GM20000 (cell line): ENCODE results near the gene CBX4.

ENCODE experiments used
- DNase-seq: peaks from one replicate; pipeline ENCODE4 v3.0.0; 2012; ENCODE audit warnings: low spot score
- CTCF ChIP-seq: IDR thresholded peaks from 2 replicates; pipeline ENCODE4 v1.5.1; 2012; ENCODE audit warnings: mild to moderate bottlenecking, control low read depth; ENCODE audit errors: extremely low read depth, missing control alignments

The CBX4 gene

GRCh38 chr17:79835470-79835899, 3.8 kb downstream of the CBX4 start:
- no peak for TF ChIP-seq CTCF
- no peak for DNase-seq

DNA sequence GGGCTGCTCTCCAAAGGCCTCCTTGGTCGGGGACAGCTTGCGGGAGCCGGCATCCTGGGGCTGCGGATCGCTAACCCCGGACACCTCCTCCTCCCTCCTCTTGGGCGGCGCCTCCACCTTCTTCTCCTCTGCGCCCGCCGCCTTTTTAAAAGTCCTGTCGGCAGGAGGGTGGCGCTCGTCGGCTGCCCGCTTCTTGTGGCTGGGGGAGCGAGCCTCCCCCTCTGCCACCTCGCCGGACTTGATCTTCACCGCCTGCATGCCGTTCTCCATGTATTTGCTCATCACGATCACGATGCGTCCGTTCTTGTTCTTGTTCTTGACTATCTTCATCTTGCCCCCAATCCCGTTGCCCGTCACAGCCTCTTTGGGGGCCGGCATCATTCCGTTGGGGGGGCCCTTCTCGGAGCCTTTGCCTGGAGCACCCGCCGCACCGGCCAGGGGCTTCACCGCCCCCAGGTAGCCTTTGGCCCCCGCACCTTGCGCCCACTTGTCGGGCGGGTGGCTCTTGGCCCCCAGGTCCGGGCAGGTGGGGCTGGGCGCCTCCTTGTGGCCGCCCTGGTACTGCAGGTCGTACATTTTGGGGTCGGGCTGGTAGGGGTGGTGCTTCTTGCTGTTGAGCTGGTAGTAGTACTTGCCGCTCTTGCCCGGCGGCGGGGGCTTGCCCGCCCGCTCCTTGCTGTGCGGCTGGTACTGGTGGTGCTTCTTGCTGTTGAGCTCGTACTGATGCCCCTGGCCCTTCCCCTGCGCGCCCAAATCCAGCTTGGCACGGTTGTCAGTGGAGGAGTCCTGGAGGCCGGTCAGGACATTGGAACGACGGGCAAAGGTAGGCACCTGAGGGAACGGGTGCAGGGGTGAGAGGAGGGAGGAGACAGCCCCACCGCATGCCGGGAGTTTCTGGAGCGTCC, 4.4 kb downstream of the CBX4 start:
- DNase-seq, result peak; percentile 76
- peak; percentile 60 for TF ChIP-seq CTCF

DNA sequence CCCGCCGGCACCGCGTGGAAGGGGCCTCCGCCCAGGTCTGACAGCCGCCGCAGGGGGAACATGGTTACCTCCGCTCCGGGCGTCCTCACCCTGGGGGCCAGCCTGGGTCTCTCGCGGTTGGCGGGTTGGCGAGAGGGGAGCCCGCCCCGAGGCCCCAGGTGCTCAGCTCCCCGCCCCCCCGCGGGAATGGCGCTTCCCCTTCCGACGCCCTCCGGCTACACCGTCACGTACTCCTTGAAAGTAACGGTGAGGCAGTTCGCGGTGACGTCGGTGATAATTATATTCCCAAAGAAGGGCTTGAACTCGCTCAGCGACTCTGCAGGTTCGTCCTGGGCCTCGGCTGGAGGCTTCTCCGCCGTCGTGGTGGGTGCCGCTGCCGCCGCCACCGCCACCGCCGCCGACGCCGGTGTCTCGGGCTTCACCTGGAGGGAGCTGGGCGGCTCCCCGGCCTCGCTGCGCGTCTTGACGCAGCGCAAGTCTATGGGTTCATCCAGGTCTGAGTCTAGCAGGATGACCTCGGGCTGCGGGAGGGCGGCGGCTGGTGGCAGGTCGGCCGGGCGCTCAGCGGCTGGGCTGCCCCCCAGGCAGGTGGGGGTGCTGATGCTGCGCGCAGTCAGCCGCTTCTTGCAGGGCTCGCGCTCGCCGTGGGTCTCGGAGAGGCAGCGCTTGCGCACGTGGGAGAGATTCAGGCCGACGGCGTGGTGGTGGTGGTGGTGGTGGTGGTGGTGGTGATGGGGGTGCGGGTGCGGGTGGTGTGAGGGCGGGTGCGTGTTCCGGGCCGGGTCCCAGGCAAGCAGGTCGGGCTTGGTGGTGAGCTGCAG, 5.3 kb downstream of the CBX4 start:
- no peak for DNase-seq
- TF ChIP-seq CTCF, result no peak

- TF ChIP-seq CTCF, result no peak
- DNase-seq, result no peak
Observed at GRCh38 chr17:79833110-79833450, 6.2 kb downstream of the CBX4 start.

DNA sequence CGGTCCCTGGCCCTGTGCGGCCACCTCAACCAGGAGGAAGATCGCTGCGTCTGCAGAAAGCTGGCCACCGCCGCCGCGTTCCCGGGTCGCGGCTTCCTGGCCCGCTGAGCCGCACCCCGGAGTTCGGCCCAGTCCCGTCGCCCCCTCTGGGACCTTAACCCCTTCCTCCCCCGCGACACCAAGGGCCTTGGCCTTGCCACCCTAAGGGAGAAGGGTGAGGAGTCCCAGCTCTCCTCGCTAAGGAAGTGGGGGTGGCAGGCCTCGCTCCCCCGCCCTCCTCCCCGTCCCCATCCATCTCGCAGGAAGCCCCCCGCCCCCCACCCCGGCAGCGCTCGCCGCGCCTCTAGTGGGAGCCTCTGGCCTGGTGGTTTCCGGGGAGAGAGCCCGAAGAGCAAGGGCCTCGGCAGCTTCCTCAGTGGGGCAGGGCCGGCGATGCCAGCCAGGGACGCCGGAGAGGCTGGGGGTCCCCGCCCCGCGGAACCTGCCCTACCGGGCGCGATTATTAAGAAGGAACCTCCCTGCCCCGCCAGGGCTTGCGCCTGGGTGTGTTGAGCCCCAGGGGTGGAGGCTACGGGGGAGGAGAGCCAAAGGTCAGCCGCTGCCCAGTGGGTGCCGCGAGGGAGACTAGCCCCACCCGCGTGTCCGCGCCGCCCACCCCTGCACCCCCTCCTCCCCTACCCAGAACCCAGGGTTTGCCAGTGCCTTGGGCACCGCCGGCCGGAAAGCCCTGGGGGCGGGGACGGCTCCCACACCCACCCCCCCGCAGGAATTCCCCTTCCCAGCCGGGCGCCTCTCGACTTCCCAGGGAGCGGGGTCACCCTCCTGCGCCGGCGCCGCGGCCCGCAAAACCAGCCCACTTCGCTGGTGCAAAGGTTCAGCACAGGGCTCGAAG, 6.8 kb downstream of the CBX4 start:
- no peak for TF ChIP-seq CTCF
- no peak for DNase-seq

DNA sequence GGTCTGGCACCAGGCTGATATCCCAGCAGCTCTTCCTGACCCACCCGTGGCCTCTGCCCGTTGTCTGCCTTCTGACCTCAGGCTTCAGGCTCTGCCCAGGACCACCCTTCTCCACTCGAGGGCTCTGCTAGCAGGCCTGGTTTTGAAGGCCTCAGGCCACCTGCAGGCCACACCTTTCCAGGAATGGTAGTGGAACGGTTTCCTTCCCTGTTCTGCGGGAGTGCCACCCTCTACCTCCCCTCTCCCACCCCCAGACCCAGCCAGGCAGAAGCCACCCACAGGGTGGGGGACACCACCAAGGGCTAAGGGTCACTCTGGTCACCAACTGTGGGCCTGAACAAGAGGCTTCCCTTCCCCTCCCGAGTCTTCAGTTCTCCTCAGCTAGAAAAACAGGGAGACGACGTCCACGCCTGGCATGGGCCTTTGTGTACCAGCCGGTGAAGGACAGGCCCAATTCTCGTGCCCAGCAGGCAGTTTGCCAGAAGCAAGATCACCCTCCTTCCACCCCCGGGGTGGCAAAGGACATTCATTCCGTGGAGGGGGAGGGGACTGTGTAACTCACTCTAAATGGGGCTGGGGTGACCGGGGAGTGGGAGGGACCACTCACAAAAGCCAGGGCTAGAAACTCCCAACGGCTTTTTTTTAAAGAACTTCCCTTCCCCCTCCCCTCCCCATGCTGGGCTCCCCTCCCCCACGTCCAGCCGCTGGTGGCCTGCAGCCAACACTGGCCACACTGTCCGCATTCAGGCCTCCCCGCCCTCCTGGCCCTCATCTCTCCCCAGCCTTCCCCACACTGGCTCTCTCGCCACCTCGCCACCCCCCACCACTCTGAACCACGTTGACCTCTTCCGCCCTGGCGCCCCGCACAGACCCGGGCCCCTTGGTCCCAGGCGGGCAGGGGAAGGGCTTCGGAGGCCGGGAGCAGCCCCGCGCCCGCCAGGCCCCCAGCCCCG, 7.7 kb downstream of the CBX4 start:
- TF ChIP-seq CTCF, result no peak
- DNase-seq, result no peak
